PC-9 (cell line): Measurements from ENCODE around the gene MATN1. TPM values are rescaled to one million over a fixed set of nuclear protein-coding genes. Genes with fewer than 3 reads are reported as not detected.

ENCODE experiments used
- BruUV-seq: library from RNA; stranded (reverse); fragments of 400-500 nt; replicated peaks from 2 replicates; lab custom pipeline; 2021; lab: Mats Ljungman, UMichigan
- CTCF ChIA-PET: fragments of 300-600 bp; sonication (Branson Sonifier 250); formaldehyde crosslinking; loops from one replicate; lab custom pipeline; 2022; ENCODE audit warnings: antibody characterized with exemption; lab: Charles Lee
- POLR2A ChIA-PET: fragments of 300-600 bp; sonication (Branson Sonifier 250); formaldehyde crosslinking; loops from one replicate; lab custom pipeline; 2022; ENCODE audit warnings: antibody characterized with exemption; ENCODE audit not compliant: unreplicated experiment; lab: Charles Lee
- DNase-seq, 2 experiments: peaks; one replicate each; pipeline versions ENCODE4 v3.0.0 to v3.0.0-alpha.2; 2015 to 2022; ENCODE audit warnings: mixed read lengths in 1 of 2
- H2AFZ ChIP-seq: fragments of 200-600 bp; sonication (generic); 2 replicates; pipeline ENCODE4 v1.8.1; 2017; ENCODE audit warnings: antibody characterized with exemption
- H3F3A ChIP-seq: fragments of 200-600 bp; sonication (generic); 2 replicates; pipeline ENCODE4 v1.8.1; 2017; ENCODE audit warnings: antibody characterized with exemption, mild to moderate bottlenecking, low read depth; ENCODE audit not compliant: insufficient read depth
- H3K27ac ChIP-seq: fragments of 200-600 bp; sonication (generic); 2 replicates; pipeline ENCODE4 v1.6.1; 2016; ENCODE audit warnings: mixed run types
- H3K27me3 ChIP-seq: fragments of 200-600 bp; sonication (generic); 2 replicates; pipeline ENCODE4 v1.6.1; 2016; ENCODE audit warnings: low read depth, mixed run types; ENCODE audit not compliant: insufficient read depth
- H3K36me3 ChIP-seq: fragments of 200-600 bp; sonication (generic); 2 replicates; pipeline ENCODE4 v1.6.1; 2016; ENCODE audit warnings: low read depth, mixed run types
- H3K4me1 ChIP-seq: fragments of 200-600 bp; sonication (generic); replicated peaks from 2 replicates; pipeline ENCODE4 v1.6.1; 2016; ENCODE audit warnings: mixed run types; ENCODE audit not compliant: insufficient read depth
- H3K4me2 ChIP-seq: fragments of 200-600 bp; sonication (generic); 2 replicates; pipeline ENCODE4 v1.6.1; 2017; ENCODE audit warnings: mixed run types
- H3K4me3 ChIP-seq: fragments of 200-600 bp; sonication (generic); 2 replicates; pipeline ENCODE4 v1.6.1; 2016; ENCODE audit warnings: mixed run types
- H3K79me2 ChIP-seq: fragments of 200-600 bp; sonication (generic); 2 replicates; pipeline ENCODE4 v1.6.1; 2017; ENCODE audit warnings: low read depth, mixed run types
- H3K9me2 ChIP-seq: fragments of 200-600 bp; sonication (generic); 2 replicates; pipeline ENCODE4 v1.8.1; 2017; ENCODE audit warnings: mild to moderate bottlenecking; ENCODE audit not compliant: insufficient read depth
- H3K9me3 ChIP-seq: fragments of 200-600 bp; sonication (generic); 2 replicates; pipeline ENCODE4 v1.8.1; 2016; ENCODE audit warnings: low read depth; ENCODE audit not compliant: insufficient read depth
- H4K20me1 ChIP-seq: fragments of 200-600 bp; sonication (generic); 2 replicates; pipeline ENCODE4 v1.8.1; 2017; ENCODE audit not compliant: insufficient read depth
- EZH2 ChIP-seq: fragments of 200-600 bp; sonication (generic); IDR thresholded peaks from 2 replicates; pipeline ENCODE4 v1.8.0; 2017; ENCODE audit warnings: antibody characterized with exemption, low read depth
- intact Hi-C: fragments of 100-400 bp; cut with micrococcal nuclease; formaldehyde crosslinking; loops from one replicate; pipeline ENCODE4 v1.10.0; 2022; ENCODE audit not compliant: unreplicated experiment
- total RNA-seq: library from RNA; stranded (reverse); gene quantifications from 2 replicates; pipeline ENCODE4 v1.2.3, GENCODE V29; 2021
- TF ChIP-seq, protein P1 (sequence below): fragments of 200-600 bp; sonication (generic); conservative IDR thresholded peaks from 2 replicates; pipeline ENCODE4 v1.6.1; 2017; ENCODE audit warnings: mixed run types, antibody characterized with exemption, mild to moderate bottlenecking, moderate library complexity

The MATN1 gene
- total RNA-seq, 1 experiment from 2014 or later: 0.37 TPM

DNA sequence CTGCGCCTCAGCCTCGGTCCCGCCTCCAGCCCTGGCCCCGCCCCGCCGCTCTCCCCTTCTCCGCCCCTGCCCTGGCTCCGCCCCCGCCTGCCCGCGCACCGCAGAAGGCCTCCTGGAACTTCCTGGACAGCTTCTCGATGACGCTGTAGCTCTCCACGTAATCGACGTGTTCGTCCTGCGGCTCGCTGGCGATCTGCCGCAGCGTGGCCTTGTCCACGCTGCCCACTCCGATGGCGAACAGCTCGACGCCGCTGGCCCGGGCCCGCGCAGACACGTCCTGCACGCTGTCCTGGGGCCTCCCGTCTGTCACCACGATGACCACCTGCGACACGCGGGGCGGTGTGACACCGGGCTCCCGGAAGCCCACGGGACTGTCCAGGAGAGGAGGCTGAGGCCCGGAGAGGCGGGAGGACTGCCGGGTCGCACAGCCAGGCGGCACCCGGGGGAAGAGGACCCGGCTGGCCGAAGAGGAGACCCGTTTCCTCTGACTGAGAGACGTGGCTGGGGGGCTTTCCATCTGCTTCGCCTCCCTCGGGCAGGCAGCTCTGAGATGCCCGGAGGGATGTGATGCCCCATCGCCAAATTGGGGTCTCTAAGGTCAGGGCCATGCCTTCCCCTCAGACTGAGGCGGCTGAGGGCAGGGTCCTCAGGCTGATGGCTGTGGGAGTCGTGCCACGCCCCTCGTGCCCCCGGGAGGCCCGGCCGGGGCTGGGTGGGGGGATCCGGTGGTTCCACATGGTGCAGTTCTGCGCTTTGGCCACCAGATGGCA, 4.6 kb downstream of the MATN1 start:
- Histone ChIP-seq H3F3A (no peaks in the 10 kb centered on the region), H2AFZ (peak overlapping the region; percentile 71), H3K27ac (peak overlapping the region; percentile 83), H3K9me3 (no peaks in the 10 kb centered on the region), H3K9me2 (no peaks in the 10 kb centered on the region), H3K79me2 (no peaks in the 10 kb centered on the region), H3K4me1 (0 out of 2 replicates have a peak, but pooled peaks cover 5% of the 10 kb centered on the region), H4K20me1 (no peaks in the 10 kb centered on the region; the same call in 1 of the 2 replicates), H3K27me3 (no peaks in the 10 kb centered on the region), H3K4me2 (peak overlapping the region; percentile 88), H3K36me3 (no peaks in the 10 kb centered on the region), H3K4me3 (peak overlapping the region; percentile 77)
- ChIA-PET POLR2A (interaction anchor here (0.6 to 0.7 kb wide), 7 partner anchors 25 to 1221 kb away, joined by 3 to 30 read pairs (median 5); no protein-coding TSS in a partner anchor), CTCF (interaction anchor here (0.6 to 3.3 kb wide), 10 partner anchors 39 to 1070 kb away, joined by 3 to 84 read pairs (median 4); no protein-coding TSS in a partner anchor)
- TF ChIP-seq EZH2: no peak
- TF ChIP-seq, protein P1, sequence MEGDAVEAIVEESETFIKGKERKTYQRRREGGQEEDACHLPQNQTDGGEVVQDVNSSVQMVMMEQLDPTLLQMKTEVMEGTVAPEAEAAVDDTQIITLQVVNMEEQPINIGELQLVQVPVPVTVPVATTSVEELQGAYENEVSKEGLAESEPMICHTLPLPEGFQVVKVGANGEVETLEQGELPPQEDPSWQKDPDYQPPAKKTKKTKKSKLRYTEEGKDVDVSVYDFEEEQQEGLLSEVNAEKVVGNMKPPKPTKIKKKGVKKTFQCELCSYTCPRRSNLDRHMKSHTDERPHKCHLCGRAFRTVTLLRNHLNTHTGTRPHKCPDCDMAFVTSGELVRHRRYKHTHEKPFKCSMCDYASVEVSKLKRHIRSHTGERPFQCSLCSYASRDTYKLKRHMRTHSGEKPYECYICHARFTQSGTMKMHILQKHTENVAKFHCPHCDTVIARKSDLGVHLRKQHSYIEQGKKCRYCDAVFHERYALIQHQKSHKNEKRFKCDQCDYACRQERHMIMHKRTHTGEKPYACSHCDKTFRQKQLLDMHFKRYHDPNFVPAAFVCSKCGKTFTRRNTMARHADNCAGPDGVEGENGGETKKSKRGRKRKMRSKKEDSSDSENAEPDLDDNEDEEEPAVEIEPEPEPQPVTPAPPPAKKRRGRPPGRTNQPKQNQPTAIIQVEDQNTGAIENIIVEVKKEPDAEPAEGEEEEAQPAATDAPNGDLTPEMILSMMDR: peak; percentile 95
- no TSS peak for BruUV-seq
- DNase-seq: peak; percentile 79 to 96
- intact Hi-C loops: loop anchor here (1.0 to 5.0 kb wide), 5 partner anchors 38 to 1070 kb away; partner anchors contain the start of gene LAPTM5

GRCh38 chr1:30718091-30718635, 5.2 kb downstream of the MATN1 start:
- Histone ChIP-seq H3K4me2 (no peak overlapping the region; the same call in 1 of the 2 replicates), H3K79me2 (no peaks in the 10 kb centered on the region), H4K20me1 (no peaks in the 10 kb centered on the region; the same call in 1 of the 2 replicates), H3K36me3 (no peaks in the 10 kb centered on the region), H3F3A (no peaks in the 10 kb centered on the region), H3K27ac (no peak overlapping the region), H3K9me2 (no peaks in the 10 kb centered on the region), H3K9me3 (no peaks in the 10 kb centered on the region), H3K4me1 (0 out of 2 replicates have a peak, but pooled peaks cover 5% of the 10 kb centered on the region), H2AFZ (no peak overlapping the region), H3K27me3 (no peaks in the 10 kb centered on the region), H3K4me3 (peak overlapping the region; percentile 50; the same call in 1 of the 2 replicates)
- peak; percentile 87 to 98 for DNase-seq
- TF ChIP-seq EZH2: no peak
- TF ChIP-seq, protein P1: no peak
- ChIA-PET CTCF (interaction anchor here (0.6 to 3.3 kb wide), 10 partner anchors 9 to 982 kb away, joined by 3 to 84 read pairs (median 5); no protein-coding TSS in a partner anchor), POLR2A (interaction anchor here (0.6 to 0.7 kb wide), 4 partner anchors 41 to 870 kb away, joined by 3 to 5 read pairs (median 4); no protein-coding TSS in a partner anchor)
- no TSS peak for BruUV-seq
- intact Hi-C loops: loop anchor here (2.0 to 5.0 kb wide), 3 partner anchors 39 to 1071 kb away; partner anchors contain the start of gene LAPTM5

- ChIA-PET CTCF (no interaction called here), POLR2A (no interaction called here)
- Histone ChIP-seq H3K27me3 (no peaks in the 10 kb centered on the region), H3K9me3 (no peaks in the 10 kb centered on the region), H3K9me2 (no peaks in the 10 kb centered on the region), H2AFZ (no peak overlapping the region), H3K4me2 (no peak overlapping the region), H3K4me3 (no peak overlapping the region), H3K79me2 (no peaks in the 10 kb centered on the region), H3K4me1 (0 out of 2 replicates have a peak, but pooled peaks cover 5% of the 10 kb centered on the region), H3F3A (no peaks in the 10 kb centered on the region), H3K36me3 (no peaks in the 10 kb centered on the region), H4K20me1 (no peaks in the 10 kb centered on the region; the same call in 1 of the 2 replicates), H3K27ac (no peak overlapping the region)
- intact Hi-C loops: loop anchor here (5.0 kb wide), 1 partner anchor 81 kb away; no protein-coding TSS in a partner anchor
- TF ChIP-seq EZH2: no peak
- TF ChIP-seq, protein P1: no peak
- no TSS peak for BruUV-seq
- no peak for DNase-seq
These were observed 6.7 kb downstream of the MATN1 start for GRCh38 chr1:30716646-30717045.
